Measurements from ENCODE around the gene SLX4IP.
A peak's percentile ranks its signal among the peaks of the same experiment; 100 is the strongest.

The SLX4IP gene

GRCh38 chr20:10429443-10429981 is 5.6 kb upstream of the SLX4IP start:
- no peak for DNase-seq

- no peak for DNase-seq
Observed at GRCh38 chr20:10430000-10430466, 5.1 kb upstream of the SLX4IP start.

- no peak for DNase-seq
Observed at GRCh38 chr20:10430704-10431103, 4.4 kb upstream of the SLX4IP start.

- DNase-seq, result no peak
Observed at GRCh38 chr20:10432079-10432478, 3.0 kb upstream of the SLX4IP start.

- no peak for DNase-seq
Observed at GRCh38 chr20:10433014-10433622, 2.0 kb upstream of the SLX4IP start.

GRCh38 chr20:10433623-10434466 is 1.3 kb upstream of the SLX4IP start, which contains the start of gene MKKS:
Gene MKKS (minus strand): TSS chr20:10434222. CDS start chr20:10413514, 20,708 bp downstream.
- peak; percentile 88 for DNase-seq

- DNase-seq, result peak; percentile 97
Observed at GRCh38 chr20:10434467-10434831, 656 bp upstream of the SLX4IP start.

- no peak for DNase-seq
Observed at GRCh38 chr20:10436053-10436699, 1.1 kb downstream of the SLX4IP start.

- DNase-seq, result no peak
Observed at GRCh38 chr20:10438217-10438616, 3.1 kb downstream of the SLX4IP start.

- no peak for DNase-seq
Observed at GRCh38 chr20:10443936-10444335, 8.8 kb downstream of the SLX4IP start.

GRCh38 chr20:10445758-10446157 is 10.7 kb downstream of the SLX4IP start:
- no peak for DNase-seq

GRCh38 chr20:10447028-10447427 is 11.9 kb downstream of the SLX4IP start:
- DNase-seq, result peak; percentile 9

- DNase-seq, result no peak
Observed at GRCh38 chr20:10448270-10449156, 13.4 kb downstream of the SLX4IP start.

GRCh38 chr20:10449270-10449669 is 14.2 kb downstream of the SLX4IP start:
- DNase-seq, result no peak

- DNase-seq, result no peak
Observed at GRCh38 chr20:10453241-10453640, 18.1 kb downstream of the SLX4IP start.

GRCh38 chr20:10454151-10454750 is 19.1 kb downstream of the SLX4IP start:
- no peak for DNase-seq

- no peak for DNase-seq
Observed at GRCh38 chr20:10461495-10461894, 26.4 kb downstream of the SLX4IP start.

GRCh38 chr20:10462516-10462915 is 27.4 kb downstream of the SLX4IP start:
- DNase-seq, result no peak

GRCh38 chr20:10463622-10464021 is 28.5 kb downstream of the SLX4IP start:
- no peak for DNase-seq

GRCh38 chr20:10465135-10465534 is 30.0 kb downstream of the SLX4IP start:
- no peak for DNase-seq

GRCh38 chr20:10466325-10466724 is 31.2 kb downstream of the SLX4IP start:
- no peak for DNase-seq

- DNase-seq, result no peak
Observed at GRCh38 chr20:10466855-10467254, 31.8 kb downstream of the SLX4IP start.
